IPS DF 6.9 (cell line): ENCODE measurements around the gene NEUROG1.

ENCODE experiments used
- DNase-seq: peaks from one replicate; pipeline ENCODE4 v3.0.0-alpha.2; 2013; ENCODE audit warnings: low read depth, low spot score
- H3K27ac ChIP-seq: one replicate; pipeline ENCODE4 v1.5.1; 2013; ENCODE audit warnings: low read length, control low read depth
- H3K27me3 ChIP-seq: 2 replicates; pipeline ENCODE4 v1.6.1; 2013; ENCODE audit warnings: mild to moderate bottlenecking, low read length; ENCODE audit not compliant: control insufficient read depth, insufficient read depth
- H3K36me3 ChIP-seq: 2 replicates; pipeline ENCODE4 v1.6.1; 2013; ENCODE audit warnings: low read length; ENCODE audit not compliant: control insufficient read depth, insufficient read depth
- H3K4me1 ChIP-seq: 2 replicates; pipeline ENCODE4 v1.6.1; 2013; ENCODE audit warnings: low read length; ENCODE audit not compliant: control insufficient read depth, insufficient read depth
- H3K4me3 ChIP-seq: 2 replicates; pipeline ENCODE4 v1.5.1; 2013; ENCODE audit warnings: mild to moderate bottlenecking, low read length
- H3K9me3 ChIP-seq: 2 replicates; pipeline ENCODE4 v1.6.1; 2013; ENCODE audit warnings: low read length, inconsistent platforms; ENCODE audit not compliant: control insufficient read depth, insufficient read depth
- WGBS: extraction: QIAGEN DNeasy Blood & Tissue Kit; methylation state at CpG from one replicate; pipeline ENCODE4 v1.1.7; 2013; ENCODE audit warnings: mixed read lengths, missing lambda C conversion rate; ENCODE audit not compliant: insufficient read length, insufficient coverage; 5-methylcytosine and 5-hydroxymethylcytosine counted together

Gene NEUROG1, protein sequence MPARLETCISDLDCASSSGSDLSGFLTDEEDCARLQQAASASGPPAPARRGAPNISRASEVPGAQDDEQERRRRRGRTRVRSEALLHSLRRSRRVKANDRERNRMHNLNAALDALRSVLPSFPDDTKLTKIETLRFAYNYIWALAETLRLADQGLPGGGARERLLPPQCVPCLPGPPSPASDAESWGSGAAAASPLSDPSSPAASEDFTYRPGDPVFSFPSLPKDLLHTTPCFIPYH

DNA sequence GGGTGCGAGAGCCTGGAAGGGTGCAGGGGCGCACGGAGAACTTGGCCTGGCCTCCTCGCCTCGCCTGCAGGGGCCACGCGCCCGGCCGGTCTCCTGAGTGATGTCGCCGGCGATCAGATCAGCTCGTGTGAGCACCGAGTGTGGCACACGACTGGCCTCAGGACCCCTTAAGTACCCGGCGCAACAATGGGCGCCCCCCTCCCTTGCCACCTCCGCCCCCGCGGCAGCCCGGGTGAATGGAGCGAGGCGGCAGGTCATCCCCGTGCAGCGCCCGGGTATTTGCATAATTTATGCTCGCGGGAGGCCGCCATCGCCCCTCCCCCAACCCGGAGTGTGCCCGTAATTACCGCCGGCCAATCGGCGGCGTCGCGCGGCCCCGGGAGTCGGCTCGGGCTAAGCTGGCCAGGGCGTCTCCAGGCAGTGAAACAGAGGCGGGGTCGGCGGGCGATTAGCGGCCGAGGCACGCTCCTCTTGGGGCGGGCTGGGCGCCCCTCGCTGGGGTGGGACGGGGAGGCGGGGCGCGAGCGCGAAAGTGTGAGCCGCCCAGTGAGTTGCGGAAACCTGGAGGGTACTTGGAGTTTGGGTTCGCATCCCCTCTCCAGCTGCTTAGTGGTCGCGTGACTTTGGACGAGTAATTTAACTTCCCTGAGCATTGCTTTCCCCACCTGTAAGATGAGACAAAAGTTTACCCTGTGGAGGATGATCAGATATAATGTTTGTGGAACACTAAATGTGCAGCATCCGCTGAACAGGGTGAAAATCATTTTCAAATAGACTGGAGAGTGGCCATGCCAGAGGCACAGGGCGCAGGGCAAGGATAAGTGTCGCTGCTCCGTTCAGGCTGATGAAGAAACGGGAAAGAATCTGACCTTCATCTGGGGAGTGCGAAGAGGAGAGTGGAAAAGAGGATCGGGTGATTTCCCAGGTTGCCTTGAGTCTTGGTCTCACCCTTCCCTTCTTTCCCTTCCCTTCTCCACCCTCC, at the start of gene NEUROG1:
Gene NEUROG1 (minus strand): TSS at position 145 of the 982 bp plus-strand sequence. CDS start 274 bp downstream, outside the sequence.
- DNase-seq = no peak
- WGBS = no CpG with 5 or more reads among the region's 74 CpGs
- H3K9me3 ChIP-seq = no peaks in the 10 kb centered on the region
- H3K4me3 ChIP-seq = peak within 1 kb of the TSS; percentile 2; the same call in 1 of the 2 replicates
- peaks cover 89% of the 10 kb centered on the region for H3K27me3 ChIP-seq
- peaks cover 4% of the 10 kb centered on the region; the same call in 1 of the 2 replicates for H3K4me1 ChIP-seq
- no peak within 1 kb of the TSS for H3K27ac ChIP-seq
- no peaks in the 10 kb centered on the region for H3K36me3 ChIP-seq

DNA sequence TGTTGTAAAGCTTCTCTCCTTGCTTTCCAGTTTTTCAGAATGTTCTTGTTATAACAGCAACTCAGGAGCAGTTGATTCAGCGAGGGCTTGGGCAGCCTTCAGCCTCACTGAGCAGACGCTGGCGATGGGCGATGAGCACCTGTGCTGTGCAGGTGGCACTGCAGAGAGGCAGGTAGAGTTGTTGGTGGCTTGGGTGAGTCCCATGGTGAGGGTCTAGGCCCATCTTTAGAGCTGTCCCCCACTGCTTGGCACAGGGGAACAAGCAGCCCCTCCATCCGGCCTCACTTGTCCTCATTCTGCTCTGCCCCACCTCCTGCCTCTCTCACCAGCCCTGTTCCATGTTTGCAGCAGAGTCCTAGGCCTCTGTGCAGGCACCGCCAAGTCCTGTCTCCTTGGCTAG, 49.2 kb upstream of the NEUROG1 start:
- Histone ChIP-seq H3K27ac (no peak overlapping the region), H3K27me3 (peaks cover 3% of the 10 kb centered on the region), H3K4me1 (no peaks in the 10 kb centered on the region), H3K36me3 (no peaks in the 10 kb centered on the region), H3K9me3 (no peaks in the 10 kb centered on the region), H3K4me3 (no peak overlapping the region)
- no CpG with 5 or more reads among the region's 6 CpGs for WGBS
- DNase-seq = no peak

DNA sequence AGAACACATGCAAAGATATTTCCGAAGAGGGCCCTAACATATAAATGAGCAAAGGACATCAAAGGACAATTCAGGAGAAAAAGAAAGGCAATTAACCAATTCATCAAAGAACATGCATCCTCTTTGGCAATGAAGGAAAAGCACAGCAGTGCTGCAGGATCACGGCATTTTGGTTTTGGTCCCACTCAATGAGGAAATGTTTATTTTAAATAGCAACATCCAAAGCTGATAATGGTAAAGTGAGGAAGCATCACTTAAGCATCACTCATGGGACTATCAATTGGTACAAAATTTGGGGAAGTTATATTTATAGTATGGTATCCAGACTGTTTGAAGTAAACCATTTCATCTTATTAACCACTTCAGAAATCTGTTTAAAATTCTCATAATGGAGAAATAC, 48.5 kb upstream of the NEUROG1 start:
- Histone ChIP-seq H3K9me3 (no peaks in the 10 kb centered on the region), H3K4me3 (no peak overlapping the region), H3K27ac (no peak overlapping the region), H3K27me3 (peaks cover 8% of the 10 kb centered on the region), H3K36me3 (no peaks in the 10 kb centered on the region), H3K4me1 (0 out of 2 replicates have a peak, but pooled peaks cover 3% of the 10 kb centered on the region)
- no CpG with 5 or more reads among the region's 2 CpGs for WGBS
- no peak for DNase-seq

DNA sequence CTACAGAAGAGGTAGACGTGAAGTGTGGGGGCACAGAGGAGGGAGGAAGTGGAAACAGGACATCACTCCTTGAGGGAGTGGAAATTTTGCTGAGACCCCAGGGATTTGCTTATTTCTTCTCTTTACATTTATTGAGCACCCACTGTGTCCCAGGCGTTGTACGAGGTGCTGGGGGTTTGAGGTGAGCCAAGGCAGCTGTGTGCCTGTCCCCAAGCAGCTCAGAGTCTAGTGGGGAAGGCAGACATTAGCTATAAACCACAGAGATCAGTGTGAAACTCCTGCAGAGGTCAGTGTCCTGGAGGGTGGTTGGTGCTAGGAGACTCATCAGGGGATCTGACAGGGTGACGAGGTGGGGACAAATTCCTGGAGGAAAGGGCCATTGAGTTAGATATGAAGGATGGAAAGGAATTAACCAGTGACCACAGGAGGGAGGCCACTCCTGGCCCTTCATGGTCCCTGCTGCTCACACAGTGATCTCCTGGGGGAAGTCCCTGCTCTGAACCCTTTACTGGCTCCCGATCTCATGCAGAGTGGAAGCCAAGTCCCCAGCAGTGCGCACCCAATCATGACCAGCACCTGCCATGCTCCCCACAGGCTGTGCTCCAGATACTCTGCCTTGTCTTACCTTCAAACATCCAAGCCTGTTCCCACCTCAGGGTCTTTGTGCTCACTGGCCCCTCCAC, 46.5 kb upstream of the NEUROG1 start:
- H3K4me1 ChIP-seq = peaks cover 4% of the 10 kb centered on the region; the same call in 1 of the 2 replicates
- no peaks in the 10 kb centered on the region for H3K36me3 ChIP-seq
- no peak for DNase-seq
- H3K27me3 ChIP-seq = peaks cover 25% of the 10 kb centered on the region
- H3K4me3 ChIP-seq = no peak overlapping the region
- H3K27ac ChIP-seq = no peak overlapping the region
- WGBS = no CpG with 5 or more reads among the region's 6 CpGs
- no peaks in the 10 kb centered on the region for H3K9me3 ChIP-seq

DNA sequence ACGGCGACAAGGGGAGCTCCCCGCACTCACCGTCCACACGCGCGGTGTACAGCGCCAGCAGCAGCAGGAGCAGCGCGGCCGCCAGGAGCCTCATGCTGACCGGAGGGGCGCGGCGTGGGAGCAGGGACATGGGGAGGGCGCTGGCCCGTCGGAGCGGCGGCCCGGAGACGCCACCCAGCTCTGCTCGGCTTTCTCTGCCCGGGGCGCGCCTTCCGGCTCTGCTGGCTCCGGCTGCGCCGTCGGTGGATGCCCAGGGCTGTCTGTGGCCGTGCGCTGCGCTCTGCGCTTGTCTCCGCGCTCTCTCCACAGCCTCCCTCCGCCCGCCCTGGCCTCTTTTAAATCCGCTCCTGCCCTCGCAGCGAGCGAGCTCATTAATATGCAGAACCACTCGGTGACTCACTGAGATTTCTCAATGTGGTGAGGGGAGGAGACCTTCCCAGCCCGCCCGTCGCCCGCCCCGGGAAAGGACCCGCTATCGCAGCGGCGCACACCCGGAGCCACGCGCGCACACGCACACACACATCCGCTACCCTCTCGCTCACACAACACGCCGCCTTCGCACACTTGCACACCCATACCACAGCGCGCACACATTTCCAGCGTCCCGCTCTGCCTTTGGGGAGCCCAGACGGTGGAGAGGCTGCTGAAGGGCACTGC, 43.0 kb upstream of the NEUROG1 start, which contains the start of gene CXCL14:
Gene CXCL14 (minus strand): TSS at position 307 of the 657 bp plus-strand sequence. CDS start 213 bp downstream, at position 94.
- Histone ChIP-seq H3K36me3 (no peaks in the 10 kb centered on the region), H3K9me3 (no peaks in the 10 kb centered on the region), H3K27me3 (peaks cover 27% of the 10 kb centered on the region), H3K4me3 (peak within 1 kb of the TSS; percentile 29; the same call in 1 of the 2 replicates), H3K4me1 (peaks cover 6% of the 10 kb centered on the region; the same call in 1 of the 2 replicates), H3K27ac (no peak within 1 kb of the TSS)
- DNase-seq = no peak
- no CpG with 5 or more reads among the region's 68 CpGs for WGBS

DNA sequence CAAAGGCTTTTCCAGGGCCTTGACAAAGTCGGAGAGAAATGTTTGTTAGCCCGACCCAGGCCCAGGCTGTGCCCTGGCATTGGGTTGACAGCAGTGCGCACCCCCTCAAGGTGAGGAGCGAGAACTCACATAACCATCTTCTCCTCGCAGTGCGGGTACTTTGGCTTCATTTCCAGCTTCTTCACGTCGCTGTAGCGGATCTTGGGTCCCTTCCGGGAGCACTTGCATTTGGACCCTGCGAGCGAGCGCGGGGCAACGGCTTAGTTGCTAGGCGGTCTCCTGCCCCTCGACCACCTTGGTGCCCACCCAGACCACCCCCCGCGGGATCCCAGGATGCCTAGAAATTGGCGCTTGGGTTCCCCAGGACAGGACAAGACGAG, 42.5 kb upstream of the NEUROG1 start:
- Histone ChIP-seq H3K4me3 (peak overlapping the region; percentile 29; the same call in 1 of the 2 replicates), H3K27ac (no peak overlapping the region), H3K9me3 (no peaks in the 10 kb centered on the region), H3K27me3 (peaks cover 27% of the 10 kb centered on the region), H3K36me3 (no peaks in the 10 kb centered on the region), H3K4me1 (peaks cover 6% of the 10 kb centered on the region; the same call in 1 of the 2 replicates)
- WGBS = no CpG with 5 or more reads among the region's 21 CpGs
- DNase-seq = no peak

DNA sequence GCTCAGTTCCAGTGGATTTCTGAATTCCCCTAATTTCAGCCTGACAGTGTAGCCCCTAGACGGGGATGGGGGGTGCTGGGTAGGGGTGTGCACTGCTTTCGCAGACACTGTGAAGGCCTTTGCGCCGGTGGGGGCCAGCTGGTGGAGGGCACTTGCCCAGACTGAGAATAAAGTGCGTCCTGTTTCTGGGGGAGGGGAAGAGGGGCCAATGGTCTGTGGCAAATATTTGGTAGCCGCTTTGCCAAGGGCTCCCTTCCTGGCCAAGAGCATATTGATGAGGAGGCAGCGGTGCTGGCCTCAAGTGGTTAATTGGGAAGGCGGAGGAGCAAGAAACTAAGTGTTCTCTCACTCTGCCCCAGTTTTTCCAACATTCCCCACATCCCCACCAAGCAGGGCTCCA, 41.7 kb upstream of the NEUROG1 start:
- Histone ChIP-seq H3K4me3 (no peak overlapping the region), H3K9me3 (no peaks in the 10 kb centered on the region), H3K27me3 (peaks cover 27% of the 10 kb centered on the region), H3K36me3 (no peaks in the 10 kb centered on the region), H3K27ac (no peak overlapping the region), H3K4me1 (peaks cover 6% of the 10 kb centered on the region; the same call in 1 of the 2 replicates)
- no peak for DNase-seq
- WGBS = no CpG with 5 or more reads among the region's 8 CpGs

DNA sequence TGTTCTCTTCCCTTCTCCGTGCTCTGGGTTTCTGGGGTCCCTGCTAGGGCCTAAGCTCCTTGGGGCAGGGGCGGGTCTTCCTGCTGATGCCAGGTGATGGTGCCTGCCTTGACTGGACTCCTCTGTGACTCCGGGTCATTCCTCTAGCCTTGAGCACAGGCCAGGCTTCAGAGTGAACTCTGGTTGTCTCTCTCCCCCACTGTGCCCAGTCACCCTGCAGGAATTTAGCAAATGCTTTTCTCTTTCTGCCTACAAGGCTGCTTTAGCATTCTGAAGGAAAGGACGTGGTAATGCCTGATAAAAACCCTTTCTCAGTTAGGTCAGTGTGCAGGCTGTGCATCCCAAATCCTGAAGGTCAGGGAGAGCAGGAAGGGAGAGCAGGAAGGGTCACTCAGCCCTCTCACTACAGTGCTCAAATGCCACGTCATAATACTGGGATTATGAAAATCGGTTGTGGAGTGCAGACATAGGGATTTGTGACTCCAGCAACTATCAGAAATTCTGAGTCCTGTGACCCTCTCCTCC, 40.4 kb upstream of the NEUROG1 start:
- no CpG with 5 or more reads among the region's 6 CpGs for WGBS
- Histone ChIP-seq H3K4me1 (peaks cover 6% of the 10 kb centered on the region; the same call in 1 of the 2 replicates), H3K36me3 (no peaks in the 10 kb centered on the region), H3K27me3 (peaks cover 27% of the 10 kb centered on the region), H3K27ac (no peak overlapping the region), H3K9me3 (no peaks in the 10 kb centered on the region), H3K4me3 (no peak overlapping the region)
- no peak for DNase-seq

DNA sequence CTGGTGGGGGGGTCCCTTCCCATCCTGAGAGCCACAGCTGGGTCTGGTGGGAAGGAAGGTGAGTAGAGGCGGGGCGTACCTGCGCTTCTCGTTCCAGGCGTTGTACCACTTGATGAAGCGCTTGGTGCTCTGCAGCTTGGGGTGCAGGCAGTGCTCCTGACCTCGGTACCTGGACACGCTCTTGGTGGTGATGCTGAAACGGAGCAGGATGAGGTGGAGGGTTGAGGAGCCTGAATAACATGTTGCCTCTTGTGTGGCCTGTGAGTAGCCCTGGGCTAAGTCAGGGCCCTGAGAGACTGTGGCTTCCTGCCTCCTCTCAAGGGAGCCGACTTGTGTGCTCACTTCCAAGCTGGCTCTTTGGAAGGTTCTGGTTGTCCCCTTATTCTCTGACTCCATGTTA, 38.7 kb upstream of the NEUROG1 start:
- Histone ChIP-seq H3K36me3 (no peaks in the 10 kb centered on the region), H3K4me3 (no peak overlapping the region), H3K27me3 (peaks cover 21% of the 10 kb centered on the region), H3K4me1 (peaks cover 7% of the 10 kb centered on the region; the same call in 1 of the 2 replicates), H3K27ac (no peak overlapping the region), H3K9me3 (no peaks in the 10 kb centered on the region)
- DNase-seq = no peak
- WGBS = no CpG with 5 or more reads among the region's 10 CpGs
